NCI-H226 (cell line): ENCODE results near the gene MTUS2.

ENCODE experiments used
- DNase-seq: peaks from one replicate; pipeline ENCODE4 v3.0.0-alpha.2; 2015

Gene MTUS2

GRCh38 chr13:29464105-29464679 lies 644.1 kb downstream of the MTUS2 start:
- DNase-seq: no peak

- no peak for DNase-seq
Measured at GRCh38 chr13:29465741-29466293, 645.7 kb downstream of the MTUS2 start.

GRCh38 chr13:29471551-29471950 lies 651.4 kb downstream of the MTUS2 start:
- no peak for DNase-seq

GRCh38 chr13:29472332-29472961 lies 652.3 kb downstream of the MTUS2 start:
- no peak for DNase-seq

- no peak for DNase-seq
Measured at GRCh38 chr13:29473166-29473565, 653.0 kb downstream of the MTUS2 start.

- DNase-seq: peak; percentile 60
Measured at GRCh38 chr13:29474991-29475390, 654.9 kb downstream of the MTUS2 start.

GRCh38 chr13:29476046-29476445 lies 655.9 kb downstream of the MTUS2 start:
- DNase-seq: no peak

- no peak for DNase-seq
Measured at GRCh38 chr13:29479716-29480492, 659.8 kb downstream of the MTUS2 start.

- no peak for DNase-seq
Measured at GRCh38 chr13:29480893-29481525, 660.9 kb downstream of the MTUS2 start.

GRCh38 chr13:29481603-29482002 lies 661.5 kb downstream of the MTUS2 start:
- DNase-seq: no peak

GRCh38 chr13:29482504-29482903 lies 662.4 kb downstream of the MTUS2 start:
- DNase-seq: no peak

GRCh38 chr13:29483211-29483610 lies 663.1 kb downstream of the MTUS2 start:
- no peak for DNase-seq

- DNase-seq: no peak
Measured at GRCh38 chr13:29483623-29484022, 663.5 kb downstream of the MTUS2 start.

- no peak for DNase-seq
Measured at GRCh38 chr13:29484236-29484635, 664.1 kb downstream of the MTUS2 start.

GRCh38 chr13:29484796-29485195 lies 664.7 kb downstream of the MTUS2 start:
- DNase-seq: no peak

GRCh38 chr13:29486551-29486950 lies 666.4 kb downstream of the MTUS2 start:
- DNase-seq: no peak

- DNase-seq: no peak
Measured at GRCh38 chr13:29487466-29488454, 667.6 kb downstream of the MTUS2 start.

GRCh38 chr13:29489650-29490560 lies 669.8 kb downstream of the MTUS2 start:
- no peak for DNase-seq

GRCh38 chr13:29490561-29490885 lies 670.4 kb downstream of the MTUS2 start:
- DNase-seq: no peak

GRCh38 chr13:29491248-29491647 lies 671.1 kb downstream of the MTUS2 start:
- DNase-seq: no peak

GRCh38 chr13:29493796-29494195 lies 673.7 kb downstream of the MTUS2 start:
- no peak for DNase-seq
